Stimulated activated naive CD8-positive, alpha-beta T cell treated with anti-CD3 and anti-CD28 coated beads, Interleukin-15, amount 100 ng/mL, for 72 hours (primary cell): Measurements from ENCODE around the gene AARSD1.
"Not testable (repeated sequence)": the region's sequence is repeated elsewhere in the genome, so short reads cannot be mapped to it uniquely, and the experiment has no call there.

ENCODE experiments used
- ATAC-seq: fragments of 150-1000 bp; cut with Tn5 transposase; 2 replicates; pipeline ENCODE4 v1.10.0; 2021; ENCODE audit warnings: mild to moderate bottlenecking, moderate library complexity
- DNase-seq, 2 donors: peaks; one replicate each; pipeline ENCODE4 v3.0.0; 2021 to 2022
- H3K27ac Mint-ChIP-seq, 2 donors: one replicate each; pipeline ENCODE4 v1.8.0; 2022; ENCODE audit warnings: mild to moderate bottlenecking in 2 of 2, mixed read lengths in 2 of 2, moderate library complexity in 2 of 2
- H3K27me3 Mint-ChIP-seq: one replicate; pipeline ENCODE4 v1.8.0; 2022; ENCODE audit warnings: mixed read lengths
- H3K4me1 Mint-ChIP-seq: one replicate; pipeline ENCODE4 v1.8.0; 2022; ENCODE audit warnings: mild to moderate bottlenecking, mixed read lengths
- H3K4me3 Mint-ChIP-seq, 2 donors: one replicate each; pipeline ENCODE4 v1.8.0; 2022; ENCODE audit warnings: mild to moderate bottlenecking in 2 of 2, mixed read lengths in 2 of 2, moderate library complexity in 1 of 2
- H3K9me3 Mint-ChIP-seq, 2 donors: one replicate each; pipeline ENCODE4 v1.8.0; 2022; ENCODE audit warnings: mixed read lengths in 2 of 2

Gene AARSD1, protein sequence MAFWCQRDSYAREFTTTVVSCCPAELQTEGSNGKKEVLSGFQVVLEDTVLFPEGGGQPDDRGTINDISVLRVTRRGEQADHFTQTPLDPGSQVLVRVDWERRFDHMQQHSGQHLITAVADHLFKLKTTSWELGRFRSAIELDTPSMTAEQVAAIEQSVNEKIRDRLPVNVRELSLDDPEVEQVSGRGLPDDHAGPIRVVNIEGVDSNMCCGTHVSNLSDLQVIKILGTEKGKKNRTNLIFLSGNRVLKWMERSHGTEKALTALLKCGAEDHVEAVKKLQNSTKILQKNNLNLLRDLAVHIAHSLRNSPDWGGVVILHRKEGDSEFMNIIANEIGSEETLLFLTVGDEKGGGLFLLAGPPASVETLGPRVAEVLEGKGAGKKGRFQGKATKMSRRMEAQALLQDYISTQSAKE

DNA sequence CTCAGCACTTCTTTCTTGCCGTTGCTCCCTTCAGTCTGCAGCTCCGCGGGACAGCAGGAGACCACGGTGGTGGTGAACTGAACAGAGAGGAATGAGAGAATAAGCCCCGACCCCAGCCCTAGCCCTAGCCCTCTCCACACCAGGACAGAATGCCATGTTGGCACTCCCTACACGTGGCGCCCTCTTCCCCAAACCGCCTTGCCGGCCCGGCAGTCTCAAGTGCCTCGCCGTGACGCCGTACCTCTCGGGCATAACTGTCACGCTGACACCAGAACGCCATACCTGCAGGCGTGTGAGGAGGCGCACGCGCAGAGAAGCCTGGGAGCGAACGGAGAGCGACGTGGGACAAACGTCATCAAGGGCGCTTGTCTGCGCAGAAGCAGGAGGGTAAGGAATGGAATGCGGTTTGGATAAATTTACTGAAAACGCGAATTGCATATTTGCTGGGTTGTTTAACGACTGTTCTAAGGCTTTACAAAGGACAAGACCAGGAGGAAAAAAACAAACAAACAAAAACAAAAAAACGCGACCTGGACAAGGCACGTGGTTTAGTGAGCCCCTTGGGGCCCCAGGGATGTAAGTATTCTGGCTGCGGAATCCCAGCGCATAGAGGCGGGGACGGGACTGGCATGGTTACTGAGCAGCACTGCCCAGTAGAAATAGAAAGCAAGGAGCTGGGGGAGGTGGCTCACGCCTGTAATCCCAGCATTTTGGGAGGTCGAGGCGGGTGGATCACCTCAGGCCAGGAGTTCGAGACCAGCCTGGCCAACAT lies at the start of gene AARSD1:
TSS of gene AARSD1 (minus strand) at position 294 of the 772 bp plus-strand sequence. CDS start at position 280, 14 bp downstream.
- peaks cover 19% of the 10 kb centered on the region for H3K4me1 Mint-ChIP-seq

GRCh38 chr17:43013296-43013695 lies 49.0 kb upstream of the AARSD1 start:
- Mint-ChIP-seq H3K27me3 (no peaks in the 10 kb centered on the region), H3K27ac (peak overlapping the region in 1 of 2 donors; percentile 50), H3K4me3 (no peak overlapping the region), H3K9me3 (no peaks in the 10 kb centered on the region), H3K4me1 (peaks cover 22% of the 10 kb centered on the region)
- DNase-seq, result no peak
- ATAC-seq, result no peak

More for the DNA sequence above, at the start of gene AARSD1:
- H3K4me3 Mint-ChIP-seq, result peak within 1 kb of the TSS; percentile 92 to 93
- ATAC-seq (peak; percentile 99), DNase-seq (peak; percentile 85 to 91)
- H3K27ac Mint-ChIP-seq, result peak within 1 kb of the TSS; percentile 87 to 94
- H3K27me3 Mint-ChIP-seq, result no peaks in the 10 kb centered on the region
- no peaks in the 10 kb centered on the region for H3K9me3 Mint-ChIP-seq

GRCh38 chr17:43011728-43012472 lies 47.6 kb upstream of the AARSD1 start:
- H3K4me3 Mint-ChIP-seq, result no peak overlapping the region
- DNase-seq, result no peak
- no peaks in the 10 kb centered on the region for H3K9me3 Mint-ChIP-seq
- no peak overlapping the region for H3K27ac Mint-ChIP-seq
- no peaks in the 10 kb centered on the region for H3K27me3 Mint-ChIP-seq
- H3K4me1 Mint-ChIP-seq, result peaks cover 23% of the 10 kb centered on the region
- ATAC-seq, result no peak

DNA sequence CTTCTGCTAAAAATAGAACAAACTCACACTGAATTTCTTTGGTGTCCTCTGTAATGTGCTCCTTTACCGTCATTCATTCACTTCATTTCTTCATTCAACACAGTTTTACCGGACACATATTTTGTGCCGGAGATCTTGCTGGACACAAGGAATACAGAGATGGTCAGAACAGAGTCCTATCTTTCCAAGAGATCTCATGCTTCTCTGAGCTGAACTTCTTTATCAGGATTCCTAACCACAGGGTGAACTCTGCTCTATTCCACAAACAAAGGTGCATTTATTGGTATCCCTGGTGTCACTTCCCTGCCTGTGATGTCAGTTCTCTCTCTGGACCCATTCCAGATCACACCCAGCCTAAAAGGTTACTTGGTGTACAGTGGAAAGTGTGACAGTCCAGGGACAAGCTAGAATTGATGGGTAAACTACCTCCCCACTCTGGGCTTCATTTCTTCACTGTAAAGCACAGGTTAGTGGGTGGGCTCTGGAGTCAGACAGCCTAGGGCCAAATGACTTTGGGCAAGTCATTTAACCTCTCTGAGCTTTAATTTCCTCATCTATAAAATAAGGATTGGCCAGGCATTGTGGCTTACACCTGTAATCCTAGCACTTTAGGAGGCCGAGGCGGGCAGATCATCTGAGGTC lies 46.5 kb upstream of the AARSD1 start:
- Mint-ChIP-seq H3K4me3 (no peak overlapping the region), H3K4me1 (peaks cover 31% of the 10 kb centered on the region), H3K9me3 (no peaks in the 10 kb centered on the region), H3K27ac (no peak overlapping the region), H3K27me3 (no peaks in the 10 kb centered on the region)
- DNase-seq, result no peak
- ATAC-seq, result no peak

DNA sequence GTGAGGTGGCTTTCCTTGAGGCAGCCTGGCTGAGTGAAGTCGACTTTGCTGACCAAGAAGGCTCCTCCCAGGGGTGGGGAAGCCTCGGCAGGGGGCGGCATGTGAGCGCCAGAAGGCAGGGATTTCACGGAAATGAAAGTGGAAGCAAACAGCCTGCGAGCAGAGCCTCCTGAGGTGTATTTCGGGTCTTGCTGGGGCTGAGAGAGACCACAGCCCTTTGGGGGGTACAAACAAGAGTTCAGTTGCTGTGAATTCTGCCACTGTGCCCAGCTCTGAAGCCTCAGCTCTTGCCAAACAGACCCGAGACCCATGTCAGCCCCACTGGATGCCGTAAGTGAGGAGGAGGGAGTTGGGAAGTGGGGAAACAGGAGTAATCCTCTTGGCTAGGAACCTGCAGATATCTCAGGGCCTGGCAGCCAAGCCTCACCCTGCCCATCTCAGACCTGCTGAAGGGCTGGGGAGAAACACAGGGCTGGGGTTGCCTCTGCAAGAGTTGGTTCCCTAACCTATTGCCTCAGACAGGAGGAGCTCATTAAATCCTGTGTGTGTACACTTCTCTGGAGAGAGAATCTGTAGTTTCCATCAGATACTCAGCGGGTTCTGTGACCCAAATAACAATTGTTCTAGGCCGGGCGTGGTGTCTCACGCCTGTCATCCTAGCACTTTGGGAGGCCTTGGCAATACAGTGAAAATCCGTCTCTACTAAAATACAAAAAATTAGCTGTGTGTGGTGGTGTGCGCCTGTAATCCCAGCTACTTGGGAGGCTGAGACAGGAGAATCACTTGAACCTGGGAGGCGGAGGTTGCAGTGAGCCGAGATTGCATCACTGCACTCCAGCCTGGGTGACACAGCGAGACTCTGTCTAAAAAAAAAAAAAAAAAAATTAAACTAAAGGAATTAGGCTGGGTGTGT lies 42.6 kb upstream of the AARSD1 start, which contains the start of gene IFI35:
TSS of gene IFI35 (plus strand) at position 146 of the 913 bp plus-strand sequence. CDS start at position 310, 164 bp downstream.
- H3K9me3 Mint-ChIP-seq, result no peaks in the 10 kb centered on the region
- no peaks in the 10 kb centered on the region for H3K27me3 Mint-ChIP-seq
- DNase-seq (peak; percentile 77 to 87), ATAC-seq (peak; percentile 97)
- H3K4me3 Mint-ChIP-seq, result peak within 1 kb of the TSS; percentile 98 to 100
- H3K4me1 Mint-ChIP-seq, result peaks cover 35% of the 10 kb centered on the region
- peak within 1 kb of the TSS; percentile 100 for H3K27ac Mint-ChIP-seq

DNA sequence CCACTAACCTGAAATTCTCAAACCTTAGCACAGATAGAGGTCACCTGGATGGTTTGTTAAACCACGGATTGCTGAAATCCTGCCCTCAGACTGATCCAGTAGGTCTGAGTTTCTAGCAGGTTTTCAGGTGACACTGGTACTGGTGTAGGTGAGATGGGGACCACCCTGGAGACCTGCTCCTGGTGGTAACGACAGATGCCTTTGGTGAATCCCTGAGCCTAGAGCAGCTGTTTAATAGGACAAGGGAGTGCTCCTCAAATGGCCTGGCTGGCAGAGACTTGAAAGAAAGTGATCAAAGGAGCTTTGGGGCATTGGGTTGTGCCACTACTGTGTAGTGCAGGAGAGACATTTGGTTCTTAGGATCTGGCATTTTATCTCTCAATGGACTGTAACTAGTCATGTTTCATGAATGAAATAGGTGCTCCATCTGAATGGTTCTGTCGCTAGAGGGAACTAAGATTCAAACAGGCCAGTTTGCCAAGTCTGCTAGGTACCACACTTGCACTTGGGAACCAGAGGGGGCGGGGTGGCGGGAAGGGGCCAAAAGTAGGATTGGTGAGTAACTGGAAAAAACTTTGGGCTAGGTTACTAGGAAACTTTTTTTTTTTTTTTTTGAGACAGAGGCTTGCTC lies 39.4 kb upstream of the AARSD1 start:
- DNase-seq, result no peak
- ATAC-seq, result no peak
- no peaks in the 10 kb centered on the region for H3K9me3 Mint-ChIP-seq
- H3K27me3 Mint-ChIP-seq, result no peaks in the 10 kb centered on the region
- H3K4me3 Mint-ChIP-seq, result no peak overlapping the region
- peak overlapping the region in 1 of 2 donors; percentile 89 for H3K27ac Mint-ChIP-seq
- H3K4me1 Mint-ChIP-seq, result peaks cover 48% of the 10 kb centered on the region

GRCh38 chr17:43000894-43001293 lies 36.6 kb upstream of the AARSD1 start:
- H3K27me3 Mint-ChIP-seq, DNase-seq, H3K9me3 Mint-ChIP-seq, ATAC-seq, H3K27ac Mint-ChIP-seq: not testable (repeated sequence)
- Mint-ChIP-seq H3K4me3 (peak overlapping the region in 1 of 2 donors; percentile 13), H3K4me1 (peaks cover 42% of the 10 kb centered on the region)

DNA sequence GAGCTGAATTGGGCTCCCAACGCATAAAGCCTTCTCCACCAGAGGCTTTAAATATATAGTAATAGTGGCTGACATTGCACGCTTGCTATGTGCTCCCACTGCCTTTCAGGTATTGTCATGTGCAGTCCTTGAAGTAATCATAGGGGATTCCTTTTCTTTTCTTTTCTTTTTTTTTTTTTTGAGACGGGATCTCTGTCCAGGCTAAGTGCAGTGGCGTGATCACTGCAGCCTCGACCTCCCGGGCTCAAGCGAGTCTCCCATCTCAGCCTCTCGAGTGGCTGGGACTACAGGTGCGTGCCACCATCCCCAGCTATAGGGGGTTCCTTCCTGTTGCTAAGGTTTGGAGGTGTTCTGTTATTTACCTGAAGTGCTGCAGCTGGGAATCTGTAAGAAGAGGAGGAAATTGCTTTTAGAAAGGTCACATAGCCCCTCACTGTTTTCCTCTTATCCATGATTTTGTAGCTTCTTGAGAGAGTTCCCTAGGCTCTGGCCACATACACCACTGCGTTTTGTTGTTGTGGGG lies 34.8 kb upstream of the AARSD1 start:
- Mint-ChIP-seq H3K4me3 (peak overlapping the region; percentile 89), H3K4me1 (peaks cover 42% of the 10 kb centered on the region), H3K9me3 (no peaks in the 10 kb centered on the region), H3K27ac (peak overlapping the region; percentile 99), H3K27me3 (no peaks in the 10 kb centered on the region)
- DNase-seq (no peak), ATAC-seq (no peak)

DNA sequence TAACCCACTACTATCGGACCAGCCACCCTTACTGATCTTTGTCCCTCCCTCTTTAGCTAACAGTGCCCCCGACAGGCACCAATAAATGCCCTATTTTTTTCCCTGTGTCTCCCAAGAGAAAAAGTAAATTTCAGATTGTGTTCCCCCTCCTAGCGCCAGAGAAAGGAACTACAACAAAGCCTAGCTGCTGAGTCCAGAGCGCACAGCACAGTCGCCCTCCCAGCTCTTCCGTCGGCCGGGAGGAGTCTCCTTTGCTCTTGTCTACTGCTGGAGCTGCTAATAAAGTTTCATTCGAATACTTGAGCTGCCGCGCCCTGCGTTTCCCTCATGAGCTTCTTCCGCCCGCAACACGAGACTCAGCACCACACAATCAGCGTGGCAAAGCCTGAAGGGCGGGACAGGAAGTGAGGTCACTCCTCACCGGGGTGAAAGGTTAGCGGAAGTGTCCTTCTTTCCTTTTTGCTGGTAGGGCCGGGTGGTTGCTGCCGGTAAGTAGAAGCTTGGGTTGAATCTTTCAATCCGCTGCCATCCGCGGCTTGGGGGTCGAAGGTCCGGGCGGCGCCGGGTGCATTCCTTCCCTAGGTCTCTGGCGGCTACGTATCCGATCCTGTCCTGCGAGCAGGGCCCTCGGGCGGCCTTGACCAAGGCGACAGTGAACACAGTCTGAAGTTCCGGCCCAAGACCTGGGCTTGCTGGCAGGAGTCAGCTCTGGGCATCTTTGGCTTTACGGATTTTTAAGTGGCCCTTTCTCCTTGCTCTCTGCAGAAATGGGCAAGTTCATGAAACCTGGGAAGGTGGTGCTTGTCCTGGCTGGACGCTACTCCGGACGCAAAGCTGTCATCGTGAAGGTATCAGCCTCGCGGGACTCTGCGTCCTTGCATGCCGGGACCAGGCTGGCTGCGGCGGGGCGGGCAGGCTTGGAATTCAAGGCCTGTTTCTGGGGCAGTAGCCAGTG lies 34.0 kb upstream of the AARSD1 start, which contains the start of gene RPL27:
TSS of gene RPL27 (plus strand) at position 436 of the 955 bp plus-strand sequence. CDS start at position 768, 332 bp downstream.
- peak; percentile 95 to 98 for DNase-seq
- Mint-ChIP-seq H3K9me3 (no peaks in the 10 kb centered on the region), H3K27ac (peak within 1 kb of the TSS; percentile 99), H3K4me1 (peaks cover 42% of the 10 kb centered on the region), H3K27me3 (no peaks in the 10 kb centered on the region), H3K4me3 (peak within 1 kb of the TSS; percentile 89)
- ATAC-seq, result peak; percentile 98

DNA sequence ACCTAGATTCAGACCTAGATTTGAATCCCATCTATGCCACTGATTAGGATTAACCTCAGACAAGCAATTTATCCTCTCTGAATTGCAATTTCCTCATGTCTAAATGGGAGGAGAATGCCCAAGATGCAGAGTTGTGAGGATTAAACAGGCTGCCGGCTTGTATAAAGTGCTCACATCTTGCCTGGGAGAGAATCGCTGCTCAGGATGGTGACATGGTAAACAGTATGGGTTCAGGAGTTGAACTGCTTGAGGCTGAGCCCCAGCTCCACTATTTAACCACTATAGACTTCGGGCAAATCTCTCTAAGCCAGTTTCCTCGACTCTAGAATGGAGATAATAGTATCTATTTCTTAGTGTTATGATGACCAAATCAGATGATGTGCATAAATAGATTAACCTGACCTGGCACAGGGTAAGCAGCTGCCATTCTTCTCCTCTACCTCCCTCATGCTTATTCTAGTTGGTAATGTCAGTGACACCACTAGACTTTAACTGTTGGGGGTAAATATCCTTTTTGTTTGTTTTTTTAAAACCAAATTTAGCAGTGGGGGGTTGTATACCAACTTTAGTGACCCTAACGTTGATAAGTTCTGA lies 33.2 kb upstream of the AARSD1 start:
- Mint-ChIP-seq H3K27ac (peak overlapping the region; percentile 99), H3K4me1 (peaks cover 42% of the 10 kb centered on the region), H3K9me3 (no peaks in the 10 kb centered on the region), H3K27me3 (no peaks in the 10 kb centered on the region), H3K4me3 (peak overlapping the region; percentile 89)
- no peak for DNase-seq
- ATAC-seq, result peak; percentile 1

GRCh38 chr17:42993913-42994312 lies 29.7 kb upstream of the AARSD1 start:
- peaks cover 11% of the 10 kb centered on the region for H3K4me1 Mint-ChIP-seq
- not testable (repeated sequence) for DNase-seq, H3K27me3 Mint-ChIP-seq, H3K9me3 Mint-ChIP-seq, ATAC-seq, H3K4me3 Mint-ChIP-seq, H3K27ac Mint-ChIP-seq

GRCh38 chr17:42992872-42993271 lies 28.6 kb upstream of the AARSD1 start:
- no peaks in the 10 kb centered on the region for H3K9me3 Mint-ChIP-seq
- H3K27ac Mint-ChIP-seq, result no peak overlapping the region
- ATAC-seq (no peak), DNase-seq (no peak)
- peaks cover 8% of the 10 kb centered on the region for H3K4me1 Mint-ChIP-seq
- no peak overlapping the region for H3K4me3 Mint-ChIP-seq
- H3K27me3 Mint-ChIP-seq, result no peaks in the 10 kb centered on the region
